Fibroblast of lung (primary cell): ENCODE measurements around the gene NCAPH2. TPM values are rescaled to one million over a fixed set of nuclear protein-coding genes. Genes with fewer than 3 reads are reported as not detected.

Experiments
- DNase-seq, 2 donors: peaks; one replicate each; pipeline versions ENCODE4 v3.0.0 to v3.0.0-alpha.2; 2010; ENCODE audit warnings: low read depth in 2 of 2
- H2AFZ ChIP-seq: 2 replicates; pipeline ENCODE4 v1.5.1; 2012; ENCODE audit warnings: low read length, control low read depth, inconsistent platforms
- H3K27ac ChIP-seq: 2 replicates; pipeline ENCODE4 v1.5.1; 2011; ENCODE audit warnings: low read length, control low read depth; ENCODE audit not compliant: insufficient read depth
- H3K27me3 ChIP-seq: 2 replicates; pipeline ENCODE4 v1.5.1; 2011; ENCODE audit warnings: mild to moderate bottlenecking, low read length; ENCODE audit not compliant: control insufficient read depth, insufficient read depth
- H3K36me3 ChIP-seq: 2 replicates; pipeline ENCODE4 v1.5.1; 2011; ENCODE audit warnings: low read length; ENCODE audit not compliant: control insufficient read depth, insufficient read depth
- H3K4me1 ChIP-seq: 2 replicates; pipeline ENCODE4 v1.5.1; 2011; ENCODE audit warnings: low read length; ENCODE audit not compliant: control insufficient read depth, insufficient read depth; ENCODE audit errors: extremely low read depth
- H3K4me2 ChIP-seq: 2 replicates; pipeline ENCODE4 v1.5.1; 2011; ENCODE audit warnings: low read length, control low read depth; ENCODE audit not compliant: insufficient read depth; ENCODE audit errors: extremely low read depth
- H3K4me3 ChIP-seq, 4 experiments: fragments of 200-600 bp in 1 of 4; sonication (generic) in 1 of 4; replicated peaks in 1 of 4; 2 replicates each; pipeline ENCODE4 v1.5.1; 2011 to 2016; ENCODE audit warnings: low read length in 4 of 4, low read depth in 3 of 4, mild to moderate bottlenecking in 3 of 4, control low read depth in 2 of 4, inconsistent platforms in 1 of 4, mixed read lengths in 1 of 4; ENCODE audit not compliant: insufficient read depth in 1 of 4; ENCODE audit errors: control extremely low read depth in 1 of 4
- H3K79me2 ChIP-seq: 2 replicates; pipeline ENCODE4 v1.5.1; 2012; ENCODE audit warnings: mild to moderate bottlenecking, low read length, inconsistent platforms; ENCODE audit not compliant: control insufficient read depth, insufficient read depth
- H3K9ac ChIP-seq: 2 replicates; pipeline ENCODE4 v1.5.1; 2011; ENCODE audit warnings: mild to moderate bottlenecking, low read length, control low read depth; ENCODE audit not compliant: insufficient read depth
- H3K9me3 ChIP-seq: 2 replicates; pipeline ENCODE4 v1.5.1; 2012; ENCODE audit warnings: low read depth, low read length; ENCODE audit not compliant: control insufficient read depth, insufficient read depth
- H4K20me1 ChIP-seq: 2 replicates; pipeline ENCODE4 v1.5.1; 2011; ENCODE audit warnings: low read length; ENCODE audit not compliant: control insufficient read depth, insufficient read depth; ENCODE audit errors: extremely low read depth
- EZH2 ChIP-seq: IDR thresholded peaks from 2 replicates; pipeline ENCODE4 v1.5.1; 2012; ENCODE audit warnings: low read length, control low read depth, mild to moderate bottlenecking; ENCODE audit errors: missing control alignments
- polyA plus RNA-seq, 2 donors: library from polyadenylated mRNA; depleted of rRNA in 1 of 2; stranded (reverse) in 1 of 2; unstranded in 1 of 2; fragments of >200 nt; gene quantifications; 2 replicates each; pipeline ENCODE4 v1.2.1, GENCODE V29; 2011 to 2012; ENCODE audit warnings: missing spikeins in 1 of 2
- total RNA-seq: library from RNA; depleted of rRNA; stranded (reverse); fragments of >200 nt; gene quantifications from 2 replicates; pipeline ENCODE4 v1.2.1, GENCODE V29; 2014
- TF ChIP-seq, protein P1 (sequence below), 2 donors: IDR thresholded peaks in 1 of 2; conservative IDR thresholded peaks in 1 of 2; 1 replicate in 1 of 2; 2 replicates in 1 of 2; pipeline ENCODE4 v1.5.1; 2011 to 2012; ENCODE audit warnings: low read length in 2 of 2, control low read depth in 1 of 2, inconsistent platforms in 1 of 2, low read depth in 1 of 2, mild to moderate bottlenecking in 1 of 2

The NCAPH2 gene
- total and polyA plus RNA-seq, 2 donors (not counting 1 experiment from before 2014, with no cell fraction given): 12.0 to 18.3 TPM

GRCh38 chr22:50469377-50470305, 38.4 kb upstream of the NCAPH2 start:
- peak; percentile 17 to 68 for DNase-seq
- peaks cover 13% of the 10 kb centered on the region for H3K4me1 ChIP-seq
- no peak overlapping the region for H3K4me3 ChIP-seq
- no peak overlapping the region for H2AFZ ChIP-seq
- no peaks in the 10 kb centered on the region for H3K9me3 ChIP-seq
- H4K20me1 ChIP-seq: peaks cover 3% of the 10 kb centered on the region
- H3K4me2 ChIP-seq: no peak overlapping the region
- TF ChIP-seq, protein P1, sequence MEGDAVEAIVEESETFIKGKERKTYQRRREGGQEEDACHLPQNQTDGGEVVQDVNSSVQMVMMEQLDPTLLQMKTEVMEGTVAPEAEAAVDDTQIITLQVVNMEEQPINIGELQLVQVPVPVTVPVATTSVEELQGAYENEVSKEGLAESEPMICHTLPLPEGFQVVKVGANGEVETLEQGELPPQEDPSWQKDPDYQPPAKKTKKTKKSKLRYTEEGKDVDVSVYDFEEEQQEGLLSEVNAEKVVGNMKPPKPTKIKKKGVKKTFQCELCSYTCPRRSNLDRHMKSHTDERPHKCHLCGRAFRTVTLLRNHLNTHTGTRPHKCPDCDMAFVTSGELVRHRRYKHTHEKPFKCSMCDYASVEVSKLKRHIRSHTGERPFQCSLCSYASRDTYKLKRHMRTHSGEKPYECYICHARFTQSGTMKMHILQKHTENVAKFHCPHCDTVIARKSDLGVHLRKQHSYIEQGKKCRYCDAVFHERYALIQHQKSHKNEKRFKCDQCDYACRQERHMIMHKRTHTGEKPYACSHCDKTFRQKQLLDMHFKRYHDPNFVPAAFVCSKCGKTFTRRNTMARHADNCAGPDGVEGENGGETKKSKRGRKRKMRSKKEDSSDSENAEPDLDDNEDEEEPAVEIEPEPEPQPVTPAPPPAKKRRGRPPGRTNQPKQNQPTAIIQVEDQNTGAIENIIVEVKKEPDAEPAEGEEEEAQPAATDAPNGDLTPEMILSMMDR (conservative IDR thresholded peaks at IDR 0.05 in 1 of 2, IDR thresholded peaks at IDR 0.05 in 1 of 2; ENCODE audit: low read depth in 1 of 2, low read length in 2 of 2): no peak
- no peak for TF ChIP-seq EZH2
- no peaks in the 10 kb centered on the region for H3K27me3 ChIP-seq
- H3K9ac ChIP-seq: no peak overlapping the region
- H3K36me3 ChIP-seq: peaks cover 22% of the 10 kb centered on the region
- H3K79me2 ChIP-seq: peaks cover 55% of the 10 kb centered on the region
- no peak overlapping the region for H3K27ac ChIP-seq

- TF ChIP-seq EZH2: no peak
- TF ChIP-seq, protein P1 (conservative IDR thresholded peaks at IDR 0.05 in 1 of 2, IDR thresholded peaks at IDR 0.05 in 1 of 2; ENCODE audit: low read depth in 1 of 2, low read length in 2 of 2): no peak
- H3K79me2 ChIP-seq: peaks cover 55% of the 10 kb centered on the region
- no peak overlapping the region for H3K27ac ChIP-seq
- no peak overlapping the region for H3K4me3 ChIP-seq
- peaks cover 18% of the 10 kb centered on the region for H3K36me3 ChIP-seq
- H3K9ac ChIP-seq: no peak overlapping the region
- H3K9me3 ChIP-seq: no peaks in the 10 kb centered on the region
- no peak overlapping the region for H3K4me2 ChIP-seq
- H2AFZ ChIP-seq: no peak overlapping the region
- peaks cover 3% of the 10 kb centered on the region for H4K20me1 ChIP-seq
- no peaks in the 10 kb centered on the region for H3K27me3 ChIP-seq
- no peak for DNase-seq
- peaks cover 16% of the 10 kb centered on the region for H3K4me1 ChIP-seq
Measured at GRCh38 chr22:50470491-50470890, 37.5 kb upstream of the NCAPH2 start.

GRCh38 chr22:50471197-50471847, 36.7 kb upstream of the NCAPH2 start:
- TF ChIP-seq EZH2: no peak
- TF ChIP-seq, protein P1 (conservative IDR thresholded peaks at IDR 0.05 in 1 of 2, IDR thresholded peaks at IDR 0.05 in 1 of 2; ENCODE audit: low read depth in 1 of 2, low read length in 2 of 2): no peak

More at GRCh38 chr22:50471197-50471847, 36.7 kb upstream of the NCAPH2 start:
- no peaks in the 10 kb centered on the region for H3K27me3 ChIP-seq
- H3K79me2 ChIP-seq: peaks cover 55% of the 10 kb centered on the region
- no peak overlapping the region for H2AFZ ChIP-seq
- peaks cover 3% of the 10 kb centered on the region for H4K20me1 ChIP-seq
- peaks cover 16% of the 10 kb centered on the region for H3K4me1 ChIP-seq
- no peaks in the 10 kb centered on the region for H3K9me3 ChIP-seq
- H3K36me3 ChIP-seq: peaks cover 10% of the 10 kb centered on the region
- no peak overlapping the region for H3K4me3 ChIP-seq
- no peak overlapping the region for H3K9ac ChIP-seq
- no peak for DNase-seq
- H3K27ac ChIP-seq: no peak overlapping the region
- no peak overlapping the region for H3K4me2 ChIP-seq
